Measurements from ENCODE around the gene CPED1.

DNA sequence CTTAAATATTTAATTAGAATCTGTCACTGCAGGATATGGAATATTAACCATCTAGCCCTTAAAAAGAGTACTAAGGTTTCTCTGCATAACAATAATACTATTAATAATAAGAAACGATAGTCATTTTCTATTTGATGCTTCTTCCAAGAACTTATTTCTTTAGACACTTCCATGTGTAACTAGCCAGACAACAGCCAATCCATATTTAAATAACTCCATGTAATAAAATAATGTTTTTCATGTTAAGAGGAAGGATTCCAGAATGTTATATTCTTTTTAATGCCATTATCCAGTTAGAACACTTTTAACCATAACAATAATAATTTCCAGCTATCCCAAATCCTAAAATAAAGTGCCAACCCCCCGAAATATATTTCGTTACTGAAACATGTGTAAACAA lies 170.2 kb downstream of the CPED1 start:
- TF ChIP-seq CTCF (IDR thresholded peaks at IDR 0.05), result no peak
- no peak for TF ChIP-seq POLR2A (IDR thresholded peaks at IDR 0.05)

All from body of pancreas (tissue), 4 donors.